IPS DF 6.9 (cell line): ENCODE measurements around the gene KCNT1.

ENCODE experiments used
- DNase-seq: peaks from one replicate; pipeline ENCODE4 v3.0.0-alpha.2; 2013; ENCODE audit warnings: low read depth, low spot score
- H3K27ac ChIP-seq: one replicate; pipeline ENCODE4 v1.5.1; 2013; ENCODE audit warnings: low read length, control low read depth
- H3K27me3 ChIP-seq: 2 replicates; pipeline ENCODE4 v1.6.1; 2013; ENCODE audit warnings: mild to moderate bottlenecking, low read length; ENCODE audit not compliant: control insufficient read depth, insufficient read depth
- H3K36me3 ChIP-seq: 2 replicates; pipeline ENCODE4 v1.6.1; 2013; ENCODE audit warnings: low read length; ENCODE audit not compliant: control insufficient read depth, insufficient read depth
- H3K4me1 ChIP-seq: 2 replicates; pipeline ENCODE4 v1.6.1; 2013; ENCODE audit warnings: low read length; ENCODE audit not compliant: control insufficient read depth, insufficient read depth
- H3K4me3 ChIP-seq: 2 replicates; pipeline ENCODE4 v1.5.1; 2013; ENCODE audit warnings: mild to moderate bottlenecking, low read length
- H3K9me3 ChIP-seq: 2 replicates; pipeline ENCODE4 v1.6.1; 2013; ENCODE audit warnings: low read length, inconsistent platforms; ENCODE audit not compliant: control insufficient read depth, insufficient read depth
- WGBS: extraction: QIAGEN DNeasy Blood & Tissue Kit; methylation state at CpG from one replicate; pipeline ENCODE4 v1.1.7; 2013; ENCODE audit warnings: mixed read lengths, missing lambda C conversion rate; ENCODE audit not compliant: insufficient read length, insufficient coverage; 5-methylcytosine and 5-hydroxymethylcytosine counted together

The KCNT1 gene

DNA sequence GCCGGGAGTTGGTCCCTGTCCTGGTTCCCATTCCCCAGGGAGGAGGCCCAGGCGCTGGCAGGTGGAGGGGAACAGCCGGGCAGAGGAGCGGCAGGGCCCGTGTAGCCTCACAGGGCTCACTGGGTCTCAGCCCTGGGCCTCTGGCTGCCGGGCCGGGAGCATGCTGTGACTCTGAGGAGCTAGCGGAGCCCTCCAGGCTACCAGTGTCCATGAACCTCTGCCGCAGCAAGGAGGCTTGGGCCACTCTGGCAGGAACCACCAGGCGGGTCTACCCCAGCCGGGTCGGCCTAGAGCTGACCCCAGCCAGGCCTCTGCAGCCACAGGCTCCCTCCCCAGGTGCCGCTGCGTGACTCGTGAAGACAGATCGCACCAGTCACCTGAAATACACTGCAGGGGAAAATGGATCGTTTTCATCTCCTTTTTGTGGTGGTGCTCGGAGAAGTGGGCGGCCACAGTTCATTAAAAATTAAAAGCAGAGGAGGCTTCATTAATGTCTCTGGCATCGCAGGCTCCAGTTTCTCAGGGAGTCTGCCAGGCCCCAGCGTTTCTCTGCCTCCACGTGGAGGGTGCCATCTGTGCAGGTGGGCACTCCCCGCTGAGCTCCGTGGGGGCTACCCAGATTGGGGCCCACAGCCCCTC is 43.8 kb downstream of the KCNT1 start:
- DNase-seq = no peak
- H3K9me3 ChIP-seq = no peaks in the 10 kb centered on the region
- H3K4me3 ChIP-seq = no peak overlapping the region
- no peak overlapping the region for H3K27ac ChIP-seq
- no peaks in the 10 kb centered on the region for H3K27me3 ChIP-seq
- no peaks in the 10 kb centered on the region; the same call in 1 of the 2 replicates for H3K36me3 ChIP-seq
- H3K4me1 ChIP-seq = no peaks in the 10 kb centered on the region
- WGBS = no CpG with 5 or more reads among the region's 24 CpGs

DNA sequence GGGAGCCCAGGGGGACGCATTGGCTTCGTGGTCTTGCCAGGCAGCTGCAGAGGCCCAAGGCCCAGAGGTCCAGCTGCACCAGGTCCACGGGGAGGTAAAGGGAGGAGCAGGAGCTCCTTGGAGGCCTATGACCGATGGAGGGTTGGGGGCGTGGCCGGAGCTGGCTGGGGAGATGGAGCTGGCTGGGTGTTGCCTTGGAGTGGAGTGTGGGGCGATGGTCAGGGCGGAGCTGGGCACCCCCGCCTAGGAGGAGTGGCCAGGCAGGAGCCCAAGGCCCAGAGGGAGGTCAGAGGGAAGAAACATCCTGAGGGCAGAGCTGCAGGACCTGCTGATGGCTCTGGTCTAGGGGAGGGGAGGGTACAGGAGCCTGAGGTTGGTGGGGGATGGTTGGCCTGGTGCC is 44.6 kb downstream of the KCNT1 start:
- Histone ChIP-seq H3K4me3 (no peak overlapping the region), H3K27ac (no peak overlapping the region), H3K36me3 (no peaks in the 10 kb centered on the region; the same call in 1 of the 2 replicates), H3K4me1 (no peaks in the 10 kb centered on the region), H3K27me3 (no peaks in the 10 kb centered on the region), H3K9me3 (no peaks in the 10 kb centered on the region)
- no CpG with 5 or more reads among the region's 9 CpGs for WGBS
- no peak for DNase-seq

DNA sequence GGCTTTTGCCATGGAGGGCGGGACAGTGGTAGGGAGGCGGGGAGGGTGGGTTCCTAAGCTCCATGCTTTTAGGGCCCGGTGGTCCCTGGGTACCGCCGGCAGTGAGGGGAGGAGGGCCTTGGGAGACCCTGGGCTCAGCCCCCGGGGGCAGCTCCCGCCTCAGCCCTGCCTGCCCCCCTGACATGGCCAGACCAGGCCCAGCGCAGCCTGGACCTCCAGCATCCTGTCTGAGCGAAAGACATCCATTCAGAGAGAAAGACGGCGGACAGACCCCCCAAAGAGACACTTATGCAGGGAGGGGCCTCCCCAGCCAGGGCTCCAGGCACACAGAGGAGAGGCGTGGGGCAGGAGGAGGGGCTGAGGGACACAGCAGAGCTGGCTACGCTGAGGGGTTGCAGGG is 45.3 kb downstream of the KCNT1 start:
- no CpG with 5 or more reads among the region's 13 CpGs for WGBS

DNA sequence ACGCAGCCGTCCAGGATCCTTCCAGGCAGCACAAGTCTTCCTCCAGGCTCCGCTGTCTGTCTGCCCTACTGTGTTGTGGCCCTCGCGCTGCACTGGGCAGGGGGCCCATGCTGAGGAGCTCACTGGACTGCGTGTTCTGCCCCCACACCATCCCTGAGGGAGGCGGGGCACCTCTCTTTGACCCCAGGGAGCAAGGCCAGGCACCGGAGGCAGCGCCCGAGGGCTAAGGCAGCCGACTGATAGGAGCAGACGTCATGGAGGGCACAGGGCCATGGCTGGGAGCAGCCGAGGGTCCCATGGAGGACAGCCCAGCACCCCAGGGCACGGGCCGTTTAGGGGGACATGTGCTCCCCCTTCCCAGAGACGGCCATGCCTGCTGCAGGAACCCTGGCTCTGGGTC is 46.7 kb downstream of the KCNT1 start:
- Histone ChIP-seq H3K4me3 (no peak overlapping the region), H3K27me3 (no peaks in the 10 kb centered on the region), H3K36me3 (no peaks in the 10 kb centered on the region; the same call in 1 of the 2 replicates), H3K9me3 (no peaks in the 10 kb centered on the region), H3K4me1 (no peaks in the 10 kb centered on the region), H3K27ac (no peak overlapping the region)
- WGBS = no CpG with 5 or more reads among the region's 16 CpGs
- DNase-seq = no peak

More for the DNA sequence above, 45.3 kb downstream of the KCNT1 start:
- Histone ChIP-seq H3K4me1 (no peaks in the 10 kb centered on the region), H3K27me3 (no peaks in the 10 kb centered on the region), H3K36me3 (no peaks in the 10 kb centered on the region; the same call in 1 of the 2 replicates), H3K4me3 (no peak overlapping the region), H3K27ac (no peak overlapping the region), H3K9me3 (no peaks in the 10 kb centered on the region)
- DNase-seq = no peak

DNA sequence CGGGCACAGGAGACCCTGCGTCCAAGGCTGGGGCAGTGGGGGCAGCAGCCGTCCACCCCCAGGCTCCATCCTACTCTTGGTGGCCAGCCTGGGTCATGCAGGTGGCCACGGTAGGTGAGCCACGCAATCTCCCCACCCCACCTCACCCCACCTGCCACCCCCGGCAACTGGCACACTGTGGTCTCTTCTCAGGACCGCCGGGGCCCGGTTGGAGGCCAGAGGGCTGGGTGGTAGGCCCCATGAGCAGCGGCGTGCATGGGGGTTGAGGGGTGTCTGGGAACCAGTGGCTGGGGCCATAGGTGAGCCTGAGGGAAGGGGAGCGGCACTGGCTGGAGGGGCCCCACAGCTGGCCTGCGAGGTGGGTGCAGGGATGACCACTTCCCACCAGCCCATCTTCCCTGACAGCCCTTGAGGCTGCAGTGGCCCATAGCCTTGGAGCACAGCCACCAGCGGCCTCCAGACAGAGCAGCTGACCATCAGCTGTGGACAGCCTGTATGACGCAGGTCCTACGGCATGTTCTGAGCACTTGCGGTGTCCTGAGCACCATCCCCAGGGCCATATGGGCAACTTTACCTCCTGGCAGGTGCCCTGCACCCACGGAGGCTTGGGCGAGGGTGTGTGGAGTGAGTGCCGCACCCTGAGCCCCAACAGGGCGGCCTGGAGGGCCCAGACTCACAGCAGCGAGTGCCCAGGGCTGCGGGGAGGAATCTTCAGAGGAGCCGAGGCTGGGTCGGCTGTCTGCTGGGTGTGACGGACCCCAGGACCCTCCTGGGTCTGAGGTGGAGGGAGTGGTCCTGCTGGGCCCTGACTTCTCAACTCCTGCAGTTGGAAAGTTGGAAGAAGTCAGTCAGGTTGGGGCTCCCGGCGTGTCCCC is 47.4 kb downstream of the KCNT1 start:
- no CpG with 5 or more reads among the region's 28 CpGs for WGBS
- DNase-seq = no peak
- H3K36me3 ChIP-seq = no peaks in the 10 kb centered on the region; the same call in 1 of the 2 replicates
- no peaks in the 10 kb centered on the region for H3K4me1 ChIP-seq
- H3K27ac ChIP-seq = no peak overlapping the region
- H3K27me3 ChIP-seq = no peaks in the 10 kb centered on the region
- no peak overlapping the region for H3K4me3 ChIP-seq
- no peaks in the 10 kb centered on the region for H3K9me3 ChIP-seq

DNA sequence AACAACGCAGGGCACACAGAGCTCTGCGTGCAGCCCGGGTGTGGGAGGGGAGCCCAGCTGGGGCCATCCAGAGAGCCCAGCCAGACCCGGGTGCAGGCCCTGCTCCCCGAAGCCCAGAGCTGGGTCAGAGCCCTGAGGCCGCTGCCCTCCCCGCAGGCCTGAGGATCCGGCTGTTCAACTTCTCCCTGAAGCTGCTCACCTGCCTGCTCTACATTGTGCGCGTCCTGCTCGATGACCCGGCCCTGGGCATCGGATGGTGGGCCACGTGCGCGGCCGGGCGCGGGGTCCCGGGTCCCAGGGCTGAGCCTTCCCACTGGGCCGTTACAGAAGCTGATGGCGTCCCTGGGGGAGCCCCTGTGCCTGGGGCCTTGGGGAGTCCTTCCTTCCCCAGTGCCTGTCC is 48.8 kb downstream of the KCNT1 start:
- no peaks in the 10 kb centered on the region for H3K36me3 ChIP-seq
- no peaks in the 10 kb centered on the region for H3K9me3 ChIP-seq
- no peak for DNase-seq
- H3K4me3 ChIP-seq = no peak overlapping the region
- no peaks in the 10 kb centered on the region for H3K27me3 ChIP-seq
- no CpG with 5 or more reads among the region's 22 CpGs for WGBS
- no peak overlapping the region for H3K27ac ChIP-seq
- no peaks in the 10 kb centered on the region for H3K4me1 ChIP-seq

DNA sequence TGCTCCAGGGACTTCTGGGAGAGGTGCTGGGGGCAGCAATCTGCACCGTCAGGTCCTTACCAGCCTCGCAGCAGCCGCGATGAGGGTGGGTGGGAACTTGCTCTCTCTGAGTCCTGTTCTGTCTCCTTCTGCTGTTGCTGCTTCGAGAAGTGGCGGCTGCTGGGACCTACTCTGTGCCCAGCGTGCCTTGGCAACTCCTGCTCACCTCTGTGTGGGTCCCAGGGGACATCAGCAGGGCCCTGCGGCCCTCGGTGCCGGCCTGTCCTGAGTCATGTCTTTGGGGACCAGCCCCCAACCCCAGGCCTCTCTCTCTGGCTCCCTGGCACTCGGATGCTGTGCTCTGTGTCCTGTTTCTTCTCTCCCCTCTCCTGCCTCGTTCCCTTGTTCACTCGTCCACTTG is 49.5 kb downstream of the KCNT1 start:
- no peak for DNase-seq
- H3K36me3 ChIP-seq = no peaks in the 10 kb centered on the region
- H3K9me3 ChIP-seq = no peaks in the 10 kb centered on the region
- no peak overlapping the region for H3K4me3 ChIP-seq
- no peaks in the 10 kb centered on the region for H3K4me1 ChIP-seq
- no CpG with 5 or more reads among the region's 13 CpGs for WGBS
- H3K27ac ChIP-seq = no peak overlapping the region
- H3K27me3 ChIP-seq = no peaks in the 10 kb centered on the region

DNA sequence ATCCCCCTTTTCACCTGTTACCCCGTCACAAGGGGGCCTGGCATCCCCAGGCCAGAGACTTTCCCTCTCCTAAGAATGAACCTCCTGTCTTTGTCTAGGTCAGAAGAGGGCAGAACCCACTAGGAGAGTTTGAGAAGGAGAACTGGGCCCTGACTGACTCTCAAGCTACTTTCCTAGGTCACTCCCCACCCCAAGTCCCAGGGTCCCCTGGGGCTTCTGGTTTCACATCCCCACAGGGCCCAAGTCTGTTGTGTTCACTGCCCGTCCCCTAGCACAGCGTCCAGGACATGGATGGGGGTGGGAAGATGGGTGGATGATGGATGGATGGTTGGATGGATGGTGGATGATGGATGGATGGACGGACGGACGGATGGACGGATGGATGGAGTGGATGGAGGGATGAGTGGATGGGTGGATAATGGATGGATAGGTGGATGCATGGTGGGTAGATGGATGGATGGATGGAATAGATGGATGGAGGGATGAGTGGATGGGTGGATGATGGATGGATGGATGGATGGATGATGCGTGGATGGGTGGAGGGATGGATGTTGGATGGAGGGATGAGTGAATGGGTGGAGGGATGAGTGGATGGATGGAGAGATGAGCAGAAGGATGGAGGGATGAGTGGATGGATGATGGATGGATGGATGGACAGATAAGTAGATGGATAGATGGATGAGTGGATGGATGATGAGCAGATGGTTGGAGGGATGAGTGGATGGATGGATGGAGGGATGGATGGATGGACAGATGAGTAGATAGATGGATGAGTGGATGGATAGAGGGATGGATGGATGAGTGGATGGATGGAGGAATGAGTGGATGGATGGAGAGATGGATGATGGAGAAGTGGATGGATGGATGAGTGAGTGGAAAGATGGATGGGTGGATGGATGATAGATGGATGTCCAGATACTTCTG is 50.6 kb downstream of the KCNT1 start:
- Histone ChIP-seq H3K9me3 (no peaks in the 10 kb centered on the region), H3K27ac (no peak overlapping the region), H3K27me3 (no peaks in the 10 kb centered on the region), H3K4me1 (no peaks in the 10 kb centered on the region), H3K36me3 (no peaks in the 10 kb centered on the region; the same call in 1 of the 2 replicates), H3K4me3 (no peak overlapping the region)
- no peak for DNase-seq
- WGBS = 100% methylated on average over 5 of the region's 8 CpGs

DNA sequence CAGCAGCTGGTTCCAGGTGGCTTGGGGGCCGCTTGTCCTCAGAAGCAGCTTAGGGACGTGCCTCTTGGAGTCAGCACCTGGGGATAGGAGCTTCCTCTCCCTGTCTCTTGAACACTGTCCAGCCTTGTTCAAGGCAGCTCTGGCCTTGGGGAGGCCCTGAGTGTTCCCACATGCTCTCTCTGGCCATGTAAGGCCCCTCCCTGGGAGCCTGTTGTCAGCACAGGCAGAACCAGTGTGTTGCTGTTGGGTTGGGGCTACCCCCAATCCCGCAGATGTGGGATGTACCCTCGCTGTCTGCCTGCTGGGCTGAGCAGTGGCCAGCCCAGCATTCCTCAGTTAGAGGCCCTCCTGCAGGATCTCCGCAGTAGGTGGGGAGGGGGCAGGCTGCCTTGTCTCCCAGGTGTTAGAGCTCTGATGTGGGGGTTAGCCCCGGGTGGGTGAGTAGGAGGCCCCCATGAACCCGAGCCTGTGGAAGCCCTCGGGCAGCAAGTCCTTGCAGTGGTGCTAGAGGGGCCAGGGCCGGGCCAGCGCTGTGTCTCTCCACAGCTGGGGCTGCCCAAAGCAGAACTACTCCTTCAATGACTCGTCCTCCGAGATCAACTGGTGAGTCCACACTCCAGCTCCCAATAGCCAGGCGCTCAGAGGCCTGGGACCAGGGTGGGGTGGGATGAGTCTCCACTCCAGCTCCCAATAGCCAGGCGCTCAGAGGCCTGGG is 51.6 kb downstream of the KCNT1 start:
- Histone ChIP-seq H3K27ac (no peak overlapping the region), H3K9me3 (no peaks in the 10 kb centered on the region), H3K4me1 (no peaks in the 10 kb centered on the region), H3K36me3 (no peaks in the 10 kb centered on the region; the same call in 1 of the 2 replicates), H3K27me3 (no peaks in the 10 kb centered on the region), H3K4me3 (no peak overlapping the region)
- no CpG with 5 or more reads among the region's 14 CpGs for WGBS
- DNase-seq = no peak
